Measurements from ENCODE around the gene ZNF611. TPM values are rescaled to one million over a fixed set of nuclear protein-coding genes. Genes with fewer than 3 reads are reported as not detected.

ZNF611 gene
- total RNA-seq, 1 donor from 2014 or later, result 7.0 TPM

DNA sequence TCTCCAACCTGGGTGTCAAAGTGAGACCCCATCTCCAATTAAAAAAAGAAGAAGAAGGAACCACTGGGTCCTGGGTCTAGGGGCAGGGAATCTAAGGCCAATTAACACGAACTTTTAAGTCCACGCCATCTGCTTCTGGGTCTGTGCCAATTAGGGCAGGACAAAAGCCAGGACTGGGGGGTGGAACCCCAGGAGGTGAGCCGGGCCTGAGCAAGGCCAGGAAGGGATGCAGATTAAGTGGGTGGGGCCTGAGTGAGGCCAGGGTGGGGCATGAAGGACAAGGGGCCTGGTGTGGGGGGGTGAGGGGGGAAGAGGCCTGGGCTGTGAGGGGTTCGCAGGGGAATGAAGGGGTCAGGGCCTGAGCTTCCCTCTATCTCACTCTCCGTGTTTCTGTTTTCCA is 70.4 kb downstream of the ZNF611 start:
- peaks cover 18% of the 10 kb centered on the region for H3K36me3 ChIP-seq
- no peak for DNase-seq
- H3K4me3 ChIP-seq, result no peak overlapping the region
- peaks cover 4% of the 10 kb centered on the region for H3K4me1 ChIP-seq
- no peaks in the 10 kb centered on the region for H3K9me3 ChIP-seq (replicated peaks)
- no peak overlapping the region for H3K27ac ChIP-seq (replicated peaks)
- TF ChIP-seq, protein P1, sequence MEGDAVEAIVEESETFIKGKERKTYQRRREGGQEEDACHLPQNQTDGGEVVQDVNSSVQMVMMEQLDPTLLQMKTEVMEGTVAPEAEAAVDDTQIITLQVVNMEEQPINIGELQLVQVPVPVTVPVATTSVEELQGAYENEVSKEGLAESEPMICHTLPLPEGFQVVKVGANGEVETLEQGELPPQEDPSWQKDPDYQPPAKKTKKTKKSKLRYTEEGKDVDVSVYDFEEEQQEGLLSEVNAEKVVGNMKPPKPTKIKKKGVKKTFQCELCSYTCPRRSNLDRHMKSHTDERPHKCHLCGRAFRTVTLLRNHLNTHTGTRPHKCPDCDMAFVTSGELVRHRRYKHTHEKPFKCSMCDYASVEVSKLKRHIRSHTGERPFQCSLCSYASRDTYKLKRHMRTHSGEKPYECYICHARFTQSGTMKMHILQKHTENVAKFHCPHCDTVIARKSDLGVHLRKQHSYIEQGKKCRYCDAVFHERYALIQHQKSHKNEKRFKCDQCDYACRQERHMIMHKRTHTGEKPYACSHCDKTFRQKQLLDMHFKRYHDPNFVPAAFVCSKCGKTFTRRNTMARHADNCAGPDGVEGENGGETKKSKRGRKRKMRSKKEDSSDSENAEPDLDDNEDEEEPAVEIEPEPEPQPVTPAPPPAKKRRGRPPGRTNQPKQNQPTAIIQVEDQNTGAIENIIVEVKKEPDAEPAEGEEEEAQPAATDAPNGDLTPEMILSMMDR (IDR thresholded peaks at IDR 0.05; ENCODE audit: borderline replicate concordance), result no peak
- intact Hi-C loops (cut with micrococcal nuclease), result no loop called here
- no peaks in the 10 kb centered on the region for H3K27me3 ChIP-seq (ENCODE audit: low read depth)

DNA sequence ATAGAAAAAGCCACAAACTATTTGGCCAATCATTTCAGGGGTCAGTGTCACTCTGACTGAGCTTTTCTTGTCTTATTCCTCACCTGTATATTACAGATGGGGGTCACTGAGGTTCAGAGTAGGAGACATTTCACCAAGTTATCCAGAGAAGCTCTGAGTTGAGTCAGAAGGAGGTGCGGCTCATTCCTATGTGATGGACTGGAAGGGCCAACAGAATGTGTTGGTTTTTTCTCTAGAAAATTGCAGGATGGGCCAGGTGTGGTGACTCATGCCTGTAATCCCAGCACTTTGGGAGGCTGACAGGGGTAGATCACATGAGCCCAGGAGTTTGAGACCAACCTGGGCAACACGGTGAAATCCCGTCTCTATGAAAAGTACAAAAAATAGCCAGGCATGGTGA is 72.2 kb downstream of the ZNF611 start:
- Histone ChIP-seq H3K36me3 (peaks cover 32% of the 10 kb centered on the region), H3K4me1 (peaks cover 4% of the 10 kb centered on the region), H3K27me3 (ENCODE audit: low read depth) (no peaks in the 10 kb centered on the region), H3K27ac (replicated peaks) (no peak overlapping the region), H3K4me3 (no peak overlapping the region), H3K9me3 (replicated peaks) (no peaks in the 10 kb centered on the region)
- no peak for DNase-seq
- TF ChIP-seq, protein P1 (IDR thresholded peaks at IDR 0.05; ENCODE audit: borderline replicate concordance), result no peak
- intact Hi-C loops (cut with micrococcal nuclease), result no loop called here

DNA sequence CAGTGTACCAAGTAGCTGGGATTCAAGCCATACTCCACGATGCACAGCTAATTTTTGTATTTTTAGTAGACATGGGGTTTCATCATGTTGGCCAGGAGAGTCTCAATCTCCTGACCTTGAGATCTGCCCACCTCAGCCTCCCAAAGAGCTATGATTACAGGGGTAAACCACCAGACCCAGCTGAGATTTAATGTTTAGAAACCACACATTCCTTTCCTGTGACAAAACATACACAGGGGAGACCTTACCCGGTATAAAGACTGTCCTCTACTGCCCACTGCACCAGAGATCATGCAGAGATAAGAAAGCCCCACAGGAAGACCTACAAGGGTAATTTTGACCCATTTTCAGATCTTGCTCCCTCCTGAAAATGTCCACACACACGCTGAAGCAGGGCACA is 73.9 kb downstream of the ZNF611 start:
- intact Hi-C loops (cut with micrococcal nuclease), result no loop called here
- Histone ChIP-seq H3K4me3 (no peak overlapping the region), H3K4me1 (peaks cover 4% of the 10 kb centered on the region), H3K27me3 (ENCODE audit: low read depth) (no peaks in the 10 kb centered on the region), H3K27ac (replicated peaks) (no peak overlapping the region), H3K36me3 (peaks cover 37% of the 10 kb centered on the region), H3K9me3 (replicated peaks) (no peaks in the 10 kb centered on the region)
- TF ChIP-seq, protein P1 (IDR thresholded peaks at IDR 0.05; ENCODE audit: borderline replicate concordance), result no peak
- no peak for DNase-seq

DNA sequence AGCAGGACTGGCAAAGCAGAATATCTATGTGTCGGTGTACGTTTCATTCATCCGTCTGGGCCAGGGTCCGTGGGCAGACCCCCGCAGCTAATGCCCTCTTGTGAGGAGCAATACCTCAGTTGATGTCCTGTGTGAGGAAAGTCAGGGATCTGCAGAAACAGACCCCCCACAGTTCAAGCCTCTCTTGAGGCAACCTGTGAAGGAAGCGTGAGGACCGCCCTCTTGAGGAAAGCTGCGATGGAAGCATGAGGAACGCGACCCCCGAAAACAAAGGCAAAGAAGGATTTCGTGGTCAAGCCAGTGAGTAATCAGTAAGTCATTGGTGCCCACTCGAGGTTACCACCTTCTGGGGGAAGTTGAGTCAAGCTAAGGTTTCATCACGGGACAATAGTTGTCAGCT is 75.8 kb downstream of the ZNF611 start:
- Histone ChIP-seq H3K27ac (replicated peaks) (no peak overlapping the region), H3K36me3 (peaks cover 53% of the 10 kb centered on the region), H3K4me3 (no peak overlapping the region), H3K9me3 (replicated peaks) (no peaks in the 10 kb centered on the region), H3K4me1 (peaks cover 4% of the 10 kb centered on the region), H3K27me3 (ENCODE audit: low read depth) (no peaks in the 10 kb centered on the region)
- TF ChIP-seq, protein P1 (IDR thresholded peaks at IDR 0.05; ENCODE audit: borderline replicate concordance), result no peak
- DNase-seq, result no peak
- intact Hi-C loops (cut with micrococcal nuclease), result no loop called here

DNA sequence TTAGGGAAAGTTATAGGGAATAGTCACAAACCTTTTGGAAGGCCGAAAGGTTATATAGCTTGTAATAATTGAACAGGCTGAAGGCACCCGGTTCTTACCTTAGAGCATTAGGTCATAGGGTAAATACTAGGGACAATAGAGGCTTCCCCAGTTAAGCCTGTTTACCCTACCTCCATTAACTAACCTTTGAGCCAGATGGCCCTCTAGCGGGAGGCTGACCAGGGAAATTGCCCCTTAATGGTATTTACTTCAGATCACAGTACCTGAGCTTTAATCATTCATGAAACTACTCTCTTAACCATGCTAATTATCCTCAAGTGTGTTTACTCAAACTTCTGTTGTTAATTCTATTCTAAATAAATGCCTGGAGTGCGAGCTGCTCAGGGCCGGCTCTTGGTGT is 76.2 kb downstream of the ZNF611 start:
- Histone ChIP-seq H3K36me3 (peaks cover 57% of the 10 kb centered on the region), H3K27me3 (ENCODE audit: low read depth) (no peaks in the 10 kb centered on the region), H3K4me3 (no peak overlapping the region), H3K27ac (replicated peaks) (no peak overlapping the region), H3K4me1 (peaks cover 4% of the 10 kb centered on the region), H3K9me3 (replicated peaks) (no peaks in the 10 kb centered on the region)
- intact Hi-C loops (cut with micrococcal nuclease), result no loop called here
- DNase-seq, result no peak
- TF ChIP-seq, protein P1 (IDR thresholded peaks at IDR 0.05; ENCODE audit: borderline replicate concordance), result no peak

DNA sequence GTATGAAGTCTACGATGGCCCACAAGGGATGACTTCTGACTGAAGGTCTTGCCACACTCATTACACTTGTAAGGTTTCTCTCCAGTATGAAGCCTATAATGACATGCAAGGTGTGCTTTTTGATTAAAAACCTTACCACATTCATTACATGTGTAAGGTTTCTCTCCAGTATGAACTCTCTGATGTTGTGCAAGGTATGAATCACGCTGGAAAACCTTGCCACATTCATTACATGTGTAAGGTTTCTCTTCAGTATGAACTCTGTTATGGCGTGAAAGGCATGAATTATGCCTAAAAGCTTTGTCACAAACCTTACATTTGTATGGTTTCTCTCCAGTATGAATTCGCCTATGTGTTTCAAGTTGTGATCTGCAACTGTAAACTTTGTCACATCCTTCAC is 81.7 kb downstream of the ZNF611 start:
- H3K27ac ChIP-seq (replicated peaks), result no peak overlapping the region
- TF ChIP-seq, protein P1 (IDR thresholded peaks at IDR 0.05; ENCODE audit: borderline replicate concordance), result no peak
- peaks cover 3% of the 10 kb centered on the region for H3K9me3 ChIP-seq (replicated peaks)
- H3K4me3 ChIP-seq, result no peak overlapping the region
- intact Hi-C loops (cut with micrococcal nuclease), result no loop called here
- DNase-seq, result no peak
- H3K27me3 ChIP-seq (ENCODE audit: low read depth), result no peaks in the 10 kb centered on the region
- H3K36me3 ChIP-seq, result peaks cover 57% of the 10 kb centered on the region
- no peaks in the 10 kb centered on the region for H3K4me1 ChIP-seq
